ENCODE measurements around the gene NCKAP5. TPM values are rescaled to one million over a fixed set of nuclear protein-coding genes. Genes with fewer than 3 reads are reported as not detected.

NCKAP5 gene
- polyA plus RNA-seq, 1 experiment = 16.6 TPM

- H3K27ac ChIP-seq (ENCODE audit: low read depth, low read length) = no peak overlapping the region
- ChIA-PET POLR2A (interaction anchor here (0.6 kb wide), 1 partner anchor 61 kb away, joined by 3 read pairs; no protein-coding TSS in a partner anchor), CTCF (no interaction called here)
- TF ChIP-seq CTCF (IDR thresholded peaks at IDR 0.05; ENCODE audit: low read depth, low read length) = no peak
- DNase-seq (ENCODE audit: low read depth, low spot score) = no peak
- no peak overlapping the region for H3K4me3 ChIP-seq (ENCODE audit: low read depth, low read length)
- no peaks in the 10 kb centered on the region for H3K9me3 ChIP-seq (ENCODE audit: control insufficient read depth, insufficient read depth, low read length)
- no peaks in the 10 kb centered on the region for H3K27me3 ChIP-seq (ENCODE audit: control insufficient read depth, insufficient read depth, low read length)
Measured at GRCh38 chr2:133026536-133027177, 541.6 kb downstream of the NCKAP5 start.

- H3K27me3 ChIP-seq (ENCODE audit: control insufficient read depth, insufficient read depth, low read length) = no peaks in the 10 kb centered on the region
- no peaks in the 10 kb centered on the region for H3K9me3 ChIP-seq (ENCODE audit: control insufficient read depth, insufficient read depth, low read length)
- POLR2A ChIA-PET = no interaction called here
- DNase-seq (ENCODE audit: low read depth, low spot score) = no peak
- H3K27ac ChIP-seq (ENCODE audit: low read depth, low read length) = no peak overlapping the region
- CTCF ChIA-PET = no interaction called here
- TF ChIP-seq CTCF (IDR thresholded peaks at IDR 0.05; ENCODE audit: low read depth, low read length) = no peak
- no peak overlapping the region for H3K4me3 ChIP-seq (ENCODE audit: low read depth, low read length)
Measured at GRCh38 chr2:133025004-133025403, 543.3 kb downstream of the NCKAP5 start.

- POLR2A ChIA-PET = no interaction called here
- Histone ChIP-seq H3K9me3 (ENCODE audit: control insufficient read depth, insufficient read depth, low read length) (no peaks in the 10 kb centered on the region), H3K27ac (ENCODE audit: low read depth, low read length) (no peak overlapping the region), H3K27me3 (ENCODE audit: control insufficient read depth, insufficient read depth, low read length) (no peaks in the 10 kb centered on the region), H3K4me3 (ENCODE audit: low read depth, low read length) (no peak overlapping the region)
- DNase-seq (ENCODE audit: low read depth, low spot score) = no peak
- TF ChIP-seq CTCF (IDR thresholded peaks at IDR 0.05; ENCODE audit: low read depth, low read length) = no peak
- CTCF ChIA-PET = no interaction called here
Measured at GRCh38 chr2:133012847-133013734, 555.2 kb downstream of the NCKAP5 start.

GRCh38 chr2:133004623-133005022 lies 563.6 kb downstream of the NCKAP5 start:
- DNase-seq (ENCODE audit: low read depth, low spot score) = no peak
- ChIA-PET POLR2A (no interaction called here), CTCF (no interaction called here)
- Histone ChIP-seq H3K9me3 (ENCODE audit: control insufficient read depth, insufficient read depth, low read length) (peaks cover 4% of the 10 kb centered on the region; the same call in 1 of the 2 replicates), H3K27ac (ENCODE audit: low read depth, low read length) (no peak overlapping the region), H3K4me3 (ENCODE audit: low read depth, low read length) (no peak overlapping the region), H3K27me3 (ENCODE audit: control insufficient read depth, insufficient read depth, low read length) (no peaks in the 10 kb centered on the region)
- TF ChIP-seq CTCF (IDR thresholded peaks at IDR 0.05; ENCODE audit: low read depth, low read length) = no peak

GRCh38 chr2:132999421-132999820 lies 568.8 kb downstream of the NCKAP5 start:
- CTCF ChIA-PET = no interaction called here
- POLR2A ChIA-PET = no interaction called here
- TF ChIP-seq CTCF (IDR thresholded peaks at IDR 0.05; ENCODE audit: low read depth, low read length) = no peak

More at GRCh38 chr2:132999421-132999820, 568.8 kb downstream of the NCKAP5 start:
- DNase-seq (ENCODE audit: low read depth, low spot score) = no peak
- Histone ChIP-seq H3K4me3 (ENCODE audit: low read depth, low read length) (no peak overlapping the region), H3K27me3 (ENCODE audit: control insufficient read depth, insufficient read depth, low read length) (no peaks in the 10 kb centered on the region), H3K27ac (ENCODE audit: low read depth, low read length) (no peak overlapping the region), H3K9me3 (ENCODE audit: control insufficient read depth, insufficient read depth, low read length) (peaks cover under 1% of the 10 kb centered on the region; the same call in 1 of the 2 replicates)

All from AG04450 (cell line).